ENCODE measurements around the gene B3GALNT1. TPM values are rescaled to one million over a fixed set of nuclear protein-coding genes. Genes with fewer than 3 reads are reported as not detected.

The B3GALNT1 gene
- total RNA-seq, 2 donors from 2014 or later = 27.6 to 70.2 TPM

DNA sequence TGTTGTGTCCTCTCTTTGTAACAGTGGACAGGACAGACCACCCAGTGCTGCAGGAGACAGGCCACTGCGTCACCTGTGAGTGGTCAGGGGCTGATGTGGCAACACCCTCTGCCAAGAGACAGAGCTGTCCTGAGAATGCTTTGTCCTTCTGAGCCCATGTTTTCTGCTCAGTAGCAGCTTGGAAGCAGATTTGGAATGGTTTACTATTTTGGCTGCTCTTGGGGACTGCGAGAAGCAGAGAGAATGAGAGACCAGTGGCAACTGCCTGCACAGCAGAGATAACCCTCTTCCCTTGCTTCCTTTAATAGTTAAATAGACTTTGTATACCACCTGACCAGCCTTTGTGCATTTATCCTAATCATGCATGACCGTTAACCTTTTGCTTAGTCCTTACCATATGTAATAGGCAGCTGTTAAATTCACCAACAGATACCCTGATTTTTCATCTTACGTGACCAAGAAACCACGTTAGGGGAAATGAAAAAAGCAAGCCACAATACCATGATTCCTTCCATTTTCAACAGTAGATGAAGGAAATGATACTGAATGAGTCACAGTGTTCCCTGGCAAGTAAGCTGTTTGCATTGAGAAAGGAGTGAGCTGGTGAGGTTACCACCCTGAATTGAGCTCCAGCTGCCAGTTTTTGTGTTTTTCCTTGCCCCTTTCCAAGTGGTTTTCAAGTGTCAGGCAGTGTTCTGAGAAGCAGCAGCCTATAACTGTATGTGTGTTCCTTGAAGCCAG, 35.5 kb downstream of the B3GALNT1 start:
- Histone ChIP-seq H3K27me3 (no peaks in the 10 kb centered on the region), H3K4me1 (peaks cover 0 to 35% of the 10 kb centered on the region in 2 donors), H3K36me3 (no peaks in the 10 kb centered on the region), H3K27ac (peak overlapping the region in 1 of 2 donors; percentile 53), H3K4me3 (no peak overlapping the region), H3K9me3 (no peaks in the 10 kb centered on the region)
- DNase-seq (ENCODE audit: low spot score) = no peak
- no peak for TF ChIP-seq CTCF (IDR thresholded peaks at IDR 0.05)

DNA sequence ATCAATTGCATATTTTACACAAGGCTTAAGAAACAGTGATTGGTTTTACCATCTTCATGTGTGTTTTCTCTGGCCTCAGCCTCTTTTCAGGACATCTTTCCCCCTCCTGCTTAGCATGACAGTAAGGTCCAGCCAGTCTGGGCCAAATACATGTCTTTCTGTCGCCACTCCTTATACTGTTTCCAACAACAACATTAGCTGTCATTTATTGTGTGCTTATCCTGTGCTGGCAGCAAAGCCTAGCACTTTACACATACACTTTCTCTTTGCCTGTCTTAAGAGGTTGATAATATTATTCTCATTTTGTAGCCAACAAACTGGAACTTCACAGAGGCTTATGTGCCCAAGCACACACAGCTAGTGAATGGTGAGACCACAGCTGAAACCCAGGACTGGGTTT, 37.8 kb downstream of the B3GALNT1 start:
- Histone ChIP-seq H3K4me3 (no peak overlapping the region), H3K4me1 (peaks cover 0 to 35% of the 10 kb centered on the region in 2 donors), H3K27me3 (no peaks in the 10 kb centered on the region), H3K27ac (no peak overlapping the region), H3K36me3 (no peaks in the 10 kb centered on the region), H3K9me3 (no peaks in the 10 kb centered on the region)
- TF ChIP-seq CTCF (IDR thresholded peaks at IDR 0.05) = no peak
- DNase-seq (ENCODE audit: low spot score) = no peak

- Histone ChIP-seq H3K36me3 (no peaks in the 10 kb centered on the region), H3K9me3 (no peaks in the 10 kb centered on the region), H3K4me1 (peaks cover 0 to 35% of the 10 kb centered on the region in 2 donors), H3K27ac (no peak overlapping the region), H3K27me3 (no peaks in the 10 kb centered on the region), H3K4me3 (no peak overlapping the region)
- no peak for DNase-seq (ENCODE audit: low spot score)
- no peak for TF ChIP-seq CTCF (IDR thresholded peaks at IDR 0.05)
Measured at GRCh38 chr3:161066930-161067329, 38.2 kb downstream of the B3GALNT1 start.

GRCh38 chr3:161064413-161064812, 40.7 kb downstream of the B3GALNT1 start:
- H3K9me3 ChIP-seq = no peaks in the 10 kb centered on the region
- no peak overlapping the region for H3K27ac ChIP-seq
- H3K4me1 ChIP-seq = peaks cover 0 to 19% of the 10 kb centered on the region in 2 donors
- DNase-seq (ENCODE audit: low spot score) = no peak
- H3K4me3 ChIP-seq = no peak overlapping the region
- no peaks in the 10 kb centered on the region for H3K36me3 ChIP-seq
- no peaks in the 10 kb centered on the region for H3K27me3 ChIP-seq
- TF ChIP-seq CTCF (IDR thresholded peaks at IDR 0.05) = no peak

DNA sequence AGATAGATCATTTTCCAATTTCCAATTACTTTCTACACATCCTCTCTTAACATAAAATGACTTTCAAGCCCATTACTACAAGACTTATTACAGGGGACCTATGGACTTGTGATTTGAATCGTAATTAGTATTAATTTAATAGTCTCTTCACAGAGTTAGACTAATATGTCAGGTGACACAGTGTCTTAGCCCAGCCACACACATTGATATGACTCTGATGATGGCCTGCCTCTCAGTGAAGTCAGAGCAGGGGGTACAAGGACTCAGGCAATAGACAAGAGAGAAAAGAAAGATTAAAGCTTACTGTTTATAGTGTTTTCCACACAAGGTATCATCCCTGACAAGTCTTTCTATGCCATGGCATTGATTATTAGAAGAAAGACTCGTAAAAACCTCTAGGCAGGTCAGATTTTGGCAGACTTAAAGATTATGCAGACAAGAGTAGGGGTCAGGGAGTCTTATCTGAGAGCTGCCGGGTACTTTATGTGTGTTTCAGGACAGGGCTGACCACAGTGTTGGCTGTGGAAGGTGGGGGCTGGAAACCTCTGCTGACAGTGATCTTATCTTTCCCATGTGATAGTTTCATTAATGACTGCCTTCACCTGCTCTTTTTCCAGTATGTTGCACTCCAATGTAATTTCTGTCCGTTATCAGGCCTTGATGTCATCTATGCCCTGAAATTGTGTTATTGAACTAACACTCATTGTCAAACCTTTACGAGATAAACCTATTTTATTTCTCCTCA, 50.1 kb downstream of the B3GALNT1 start:
- Histone ChIP-seq H3K9me3 (no peaks in the 10 kb centered on the region), H3K27ac (no peak overlapping the region), H3K36me3 (no peaks in the 10 kb centered on the region), H3K27me3 (no peaks in the 10 kb centered on the region), H3K4me1 (no peaks in the 10 kb centered on the region), H3K4me3 (no peak overlapping the region)
- no peak for TF ChIP-seq CTCF (IDR thresholded peaks at IDR 0.05)
- no peak for DNase-seq (ENCODE audit: low spot score)
